HG03064 (cell line): ENCODE results near the gene GALNTL6.

Experiments
- ATAC-seq: cut with Tn5 transposase; IDR thresholded peaks from one replicate; pipeline ENCODE4 v1.9.1; 2021; ENCODE audit warnings: low read depth; ENCODE audit not compliant: unreplicated experiment

GALNTL6 gene

GRCh38 chr4:173074501-173074946 lies 1261.3 kb downstream of the GALNTL6 start:
- ATAC-seq = no peak

DNA sequence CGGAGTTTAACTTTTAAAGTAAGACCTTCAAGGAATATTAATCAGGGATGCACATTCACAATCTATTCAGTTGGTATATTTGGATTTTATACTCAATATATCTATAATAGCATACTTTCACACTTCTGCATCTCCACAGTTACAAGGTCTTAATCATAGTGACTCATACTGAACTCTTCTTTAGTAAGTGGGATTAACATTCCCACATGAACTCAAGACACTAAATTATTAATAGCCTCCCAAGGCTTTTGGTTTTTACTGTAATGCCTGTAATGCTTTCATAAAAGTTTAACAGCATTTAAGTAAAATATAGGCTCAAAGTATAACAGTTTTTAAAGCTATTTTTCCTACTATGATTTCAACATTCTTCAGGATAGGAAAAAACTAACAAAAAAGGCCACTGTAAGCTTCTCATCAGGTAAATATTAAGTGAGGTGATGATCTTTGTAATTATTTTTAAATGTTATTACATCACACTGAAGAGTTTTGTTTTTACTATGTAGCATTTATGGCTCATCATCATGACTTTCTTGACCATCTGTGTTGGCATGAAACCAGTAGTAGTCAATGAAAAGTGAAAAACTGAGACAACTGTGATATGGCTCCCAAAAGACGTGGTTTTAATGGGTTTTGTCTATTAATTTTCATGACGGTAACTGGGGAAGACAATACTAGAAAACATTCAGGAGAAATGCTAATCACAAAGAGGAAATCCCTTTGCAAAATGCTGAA lies 1263.9 kb downstream of the GALNTL6 start:
- no peak for ATAC-seq

DNA sequence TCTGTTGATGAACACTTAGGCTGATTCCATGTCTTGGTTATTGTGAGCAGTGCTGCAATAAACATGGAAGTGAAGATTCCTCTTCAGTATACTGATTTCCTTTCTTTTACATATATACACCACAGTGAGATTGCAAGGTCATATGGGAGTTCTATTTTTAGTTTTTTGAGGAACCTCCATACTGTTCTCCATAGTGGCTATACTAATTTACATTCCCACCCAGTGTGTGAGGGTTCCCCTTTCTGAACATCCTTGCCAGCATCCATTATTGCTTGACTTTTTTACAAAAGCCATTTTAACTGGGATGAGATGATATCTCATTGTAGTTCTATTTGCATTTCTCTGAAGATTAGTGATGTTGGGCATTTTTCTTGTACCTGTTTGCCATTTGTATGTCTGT lies 1274.9 kb downstream of the GALNTL6 start:
- ATAC-seq = no peak
